Dermis microvascular lymphatic vessel endothelial cell (primary cell): ENCODE measurements around the gene LTO1. TPM values are rescaled to one million over a fixed set of nuclear protein-coding genes. Genes with fewer than 3 reads are reported as not detected.

ENCODE experiments used
- DNase-seq, 2 donors: peaks; one replicate each; pipeline versions ENCODE4 v3.0.0 to v3.0.0-alpha.2; 2010; ENCODE audit warnings: low read depth in 2 of 2
- total RNA-seq: library from RNA; depleted of rRNA; stranded (reverse); fragments of >200 nt; gene quantifications from 2 replicates; pipeline ENCODE4 v1.2.1, GENCODE V29; 2014

The LTO1 gene
- total RNA-seq, 1 donor from 2014 or later, result 10.1 TPM

DNA sequence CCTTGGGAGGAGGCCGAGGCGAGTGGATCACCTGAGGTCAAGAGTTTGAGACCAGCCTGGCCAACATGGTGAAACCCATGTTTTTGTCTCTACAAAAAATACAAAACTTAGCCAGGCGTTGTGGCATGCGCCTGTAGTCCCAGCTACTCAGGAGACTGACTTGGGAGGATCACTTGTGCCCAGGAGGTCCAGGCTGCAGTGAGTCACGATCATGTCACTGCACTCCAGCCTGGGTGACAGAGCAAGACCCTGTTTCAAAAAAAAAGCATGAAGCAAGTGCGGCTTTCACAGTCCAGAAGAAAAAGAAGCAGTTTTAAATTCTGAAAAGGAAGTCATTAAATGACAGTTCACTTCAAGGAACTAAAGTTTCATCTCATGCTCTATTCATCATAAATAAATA is 7.1 kb upstream of the LTO1 start:
- no peak for DNase-seq

GRCh38 chr11:69680688-69681087 is 5.5 kb upstream of the LTO1 start:
- no peak for DNase-seq

GRCh38 chr11:69677749-69678148 is 2.6 kb upstream of the LTO1 start:
- DNase-seq, result no peak

DNA sequence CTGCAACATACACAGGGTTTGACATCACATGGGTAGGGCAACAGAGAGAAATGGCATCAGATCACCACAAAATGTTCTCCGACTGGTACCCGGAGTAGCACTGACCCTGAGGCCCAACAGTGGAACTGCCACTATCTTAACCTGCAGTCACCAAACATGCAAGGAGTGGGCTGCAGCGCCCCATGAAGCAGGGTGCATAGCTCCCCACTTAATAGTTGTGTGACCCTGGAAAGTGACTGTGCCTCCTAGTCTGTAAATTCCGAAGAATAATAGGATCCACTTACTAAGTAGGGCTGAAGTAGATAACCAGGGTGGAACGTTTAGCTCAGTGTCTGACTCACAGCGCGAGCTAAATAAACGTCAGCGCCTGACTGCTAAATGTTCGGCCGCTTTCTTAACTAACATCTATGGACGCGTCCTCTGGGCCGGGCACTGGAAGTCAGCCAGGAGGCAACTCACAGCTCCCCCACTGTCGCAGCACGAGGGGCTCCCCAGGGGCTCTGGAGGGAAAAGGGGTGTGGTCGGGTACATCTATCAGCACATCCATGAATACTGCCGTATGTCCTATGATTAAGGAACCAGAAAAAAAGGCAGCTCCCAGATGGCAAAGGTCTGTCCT is 777 bp downstream of the LTO1 start:
- peak in 1 of 2 donors; percentile 73 for DNase-seq

GRCh38 chr11:69671734-69672465 is 3.3 kb downstream of the LTO1 start:
- no peak for DNase-seq

DNA sequence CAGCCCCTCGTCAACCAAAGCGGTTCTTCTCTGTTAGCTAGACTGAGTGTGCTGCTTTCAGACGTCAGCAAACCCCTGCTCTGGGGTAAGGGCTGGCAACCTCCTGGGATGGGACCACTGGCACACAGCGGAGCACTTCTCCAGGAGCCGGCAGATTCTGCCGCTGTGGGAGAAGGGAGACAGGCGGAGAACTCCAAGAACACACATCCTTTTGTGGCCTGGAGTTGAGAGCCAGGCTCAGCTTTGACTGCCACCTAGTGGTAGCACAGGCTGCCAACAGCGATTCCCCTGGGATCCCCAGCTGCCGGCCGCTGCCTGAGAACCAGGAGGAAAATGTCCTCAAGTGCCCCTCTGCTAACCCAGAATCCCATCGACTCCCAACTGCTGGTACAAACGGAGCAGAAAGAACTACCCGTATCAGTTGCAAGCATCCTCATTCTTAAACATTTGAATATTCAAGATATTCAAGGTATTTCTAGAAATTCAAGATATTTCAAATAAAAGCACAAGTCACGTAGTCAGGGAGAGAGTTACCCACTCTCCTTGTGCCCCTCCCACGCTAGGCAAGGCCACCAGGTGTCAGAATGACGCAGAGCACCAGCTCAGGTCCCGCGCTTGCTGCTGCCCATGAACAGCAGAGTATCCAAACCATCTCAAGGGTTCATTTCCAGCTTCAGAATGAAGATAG is 4.9 kb downstream of the LTO1 start:
- peak; percentile 66 to 85 for DNase-seq

- no peak for DNase-seq
Measured at GRCh38 chr11:69669486-69669885, 5.7 kb downstream of the LTO1 start.

- no peak for DNase-seq
Measured at GRCh38 chr11:69667619-69668604, 7.2 kb downstream of the LTO1 start.

GRCh38 chr11:69666752-69667536 is 8.2 kb downstream of the LTO1 start:
- no peak for DNase-seq

DNA sequence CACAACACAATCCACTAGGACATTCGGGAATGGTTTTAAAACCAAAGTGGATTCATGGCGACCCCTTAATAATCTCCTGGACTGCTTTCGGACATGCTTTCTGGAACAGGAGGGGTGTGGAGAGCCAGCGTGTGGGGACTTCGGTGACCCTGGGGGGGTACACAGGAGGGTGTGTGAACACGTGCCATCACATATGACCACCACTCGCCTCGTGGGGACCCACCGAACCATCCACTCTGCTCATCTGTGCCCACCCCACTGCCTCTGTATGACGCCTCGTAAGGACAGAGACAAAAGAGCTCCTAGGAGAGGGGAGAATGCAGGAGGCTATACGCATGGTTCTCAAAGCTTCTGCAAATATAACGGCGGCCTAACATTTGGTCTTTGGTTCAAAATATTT is 8.9 kb downstream of the LTO1 start:
- no peak for DNase-seq

GRCh38 chr11:69665669-69666068 is 9.5 kb downstream of the LTO1 start:
- DNase-seq, result no peak

- DNase-seq, result no peak
Measured at GRCh38 chr11:69664901-69665300, 10.3 kb downstream of the LTO1 start.

DNA sequence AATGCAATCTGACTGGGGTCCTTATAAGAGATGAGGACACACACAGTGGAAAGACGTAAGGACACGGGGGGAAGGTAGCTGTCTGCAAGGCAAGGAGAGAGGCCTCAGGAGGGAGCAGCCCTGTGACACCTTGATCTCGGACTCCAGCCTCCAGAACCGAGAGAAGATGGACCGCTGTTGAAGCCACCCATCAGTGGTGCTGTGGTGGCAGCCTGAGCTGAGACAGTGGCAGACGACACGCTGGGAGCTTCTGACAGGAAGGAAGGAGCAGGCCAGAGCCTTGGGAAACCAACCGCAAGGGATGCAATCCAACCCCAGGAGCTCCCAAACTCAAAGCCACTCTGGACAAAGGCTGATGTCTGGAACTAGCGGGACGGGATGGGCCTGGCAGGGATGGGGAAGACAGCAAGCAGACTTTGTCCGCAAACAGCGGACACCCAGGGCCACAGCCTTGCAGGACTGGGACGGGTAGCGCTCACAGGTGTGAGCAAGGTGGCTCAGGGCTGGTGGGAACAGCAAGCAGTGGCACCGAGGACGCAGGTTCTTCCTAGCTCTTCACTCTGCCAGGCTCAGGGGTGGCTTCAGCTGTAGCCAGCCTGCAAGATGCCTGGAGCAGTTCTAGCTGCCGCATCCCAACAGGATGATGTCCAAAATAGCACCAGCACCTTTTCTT is 10.9 kb downstream of the LTO1 start:
- DNase-seq, result no peak

DNA sequence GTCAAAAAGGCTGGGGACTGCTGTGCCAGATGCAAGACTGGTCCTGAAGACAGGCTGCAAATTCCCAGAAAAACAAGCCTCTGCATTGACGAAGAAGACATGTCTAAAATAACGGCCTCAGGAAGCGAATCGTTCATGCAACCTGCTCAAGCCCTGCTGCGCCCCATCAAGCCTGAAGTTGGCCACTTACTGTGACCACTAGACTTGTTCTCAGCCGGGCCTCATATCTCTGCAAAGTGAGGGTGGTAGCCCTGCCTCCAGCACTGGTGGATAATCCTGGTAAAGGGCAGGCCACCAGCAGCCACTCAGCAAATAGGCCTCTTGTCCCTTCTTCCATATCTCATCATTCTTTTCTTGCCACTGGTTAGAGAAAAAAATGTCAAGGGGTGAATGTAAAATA is 11.8 kb downstream of the LTO1 start:
- DNase-seq, result no peak

DNA sequence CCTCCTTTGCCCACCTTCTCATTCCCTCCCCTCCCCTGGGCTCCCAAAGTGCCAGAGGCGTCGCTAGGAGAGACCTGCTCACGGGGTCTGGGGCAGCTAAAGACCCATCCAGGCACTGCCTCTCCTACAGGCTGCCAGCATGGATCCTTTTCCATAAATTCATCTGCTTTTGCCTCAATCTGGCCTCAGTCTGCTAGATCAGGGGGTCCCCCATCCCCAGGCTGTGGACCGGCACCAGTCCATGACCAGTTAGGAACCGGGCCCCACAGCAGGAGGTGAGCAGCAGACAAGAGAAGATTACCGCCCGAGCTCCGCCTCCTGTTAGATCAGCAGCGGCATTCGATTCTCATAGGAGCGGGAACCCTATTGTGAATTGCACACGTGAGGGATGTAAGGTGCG is 12.3 kb downstream of the LTO1 start:
- DNase-seq, result no peak

GRCh38 chr11:69662021-69662698 is 13.0 kb downstream of the LTO1 start:
- DNase-seq, result no peak

DNA sequence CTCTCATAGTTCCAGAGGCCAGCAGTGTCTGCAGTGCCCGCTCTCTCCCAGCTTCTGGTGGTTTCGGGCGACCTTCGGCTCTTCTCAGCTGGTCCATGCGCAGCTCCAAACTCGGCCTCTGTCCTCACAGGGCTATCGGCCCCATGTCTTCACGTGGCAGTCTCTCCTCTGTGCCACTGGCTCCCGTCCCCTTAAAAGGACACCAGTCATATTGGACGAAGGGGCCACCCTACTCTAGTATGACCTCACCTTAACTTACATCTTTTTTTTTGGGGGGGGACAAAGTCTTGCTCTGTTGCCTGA is 13.8 kb downstream of the LTO1 start:
- DNase-seq, result no peak

- DNase-seq, result no peak
Measured at GRCh38 chr11:69660001-69660500, 15.1 kb downstream of the LTO1 start.

DNA sequence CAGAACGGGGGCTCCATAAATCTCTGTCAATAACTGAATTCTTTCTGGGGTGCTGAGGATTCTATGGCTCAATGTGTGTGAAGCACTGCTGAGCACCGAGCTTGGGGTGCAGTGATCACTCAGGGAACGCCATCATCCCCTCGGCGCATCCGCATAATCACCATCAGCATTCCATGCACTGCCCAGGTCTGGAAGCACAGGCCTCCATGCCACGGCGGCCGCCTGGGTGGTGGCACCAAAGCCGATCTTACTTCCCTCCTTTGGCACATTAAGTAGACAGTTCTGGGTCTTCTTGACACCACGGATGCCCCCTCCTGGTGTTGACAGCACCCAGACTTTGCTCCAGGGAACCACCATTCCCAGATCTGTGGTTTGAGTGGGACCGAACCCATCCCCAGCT is 15.6 kb downstream of the LTO1 start:
- DNase-seq, result no peak
